DMS 273 (cell line): Measurements from ENCODE around the gene KCNC1.

ENCODE experiments used
- DNase-seq: peaks from one replicate; lab custom pipeline; 2025; ENCODE audit not compliant: unreplicated experiment; lab: John Stamatoyannopoulos, UW

The KCNC1 gene

GRCh38 chr11:17788084-17788483 is 53.5 kb downstream of the KCNC1 start:
- no peak for DNase-seq

GRCh38 chr11:17790453-17790852 is 55.9 kb downstream of the KCNC1 start:
- no peak for DNase-seq

- no peak for DNase-seq
Measured at GRCh38 chr11:17791144-17791543, 56.6 kb downstream of the KCNC1 start.

GRCh38 chr11:17792161-17792560 is 57.6 kb downstream of the KCNC1 start:
- no peak for DNase-seq

GRCh38 chr11:17793642-17794170 is 59.1 kb downstream of the KCNC1 start:
- DNase-seq: no peak

GRCh38 chr11:17794981-17795380 is 60.4 kb downstream of the KCNC1 start:
- DNase-seq: no peak

- DNase-seq: no peak
Measured at GRCh38 chr11:17796154-17796553, 61.6 kb downstream of the KCNC1 start.

GRCh38 chr11:17798253-17798652 is 63.7 kb downstream of the KCNC1 start:
- DNase-seq: no peak

- no peak for DNase-seq
Measured at GRCh38 chr11:17798716-17799115, 64.1 kb downstream of the KCNC1 start.

GRCh38 chr11:17799147-17799546 is 64.6 kb downstream of the KCNC1 start:
- DNase-seq: no peak

- no peak for DNase-seq
Measured at GRCh38 chr11:17801166-17801565, 66.6 kb downstream of the KCNC1 start.

- DNase-seq: peak; percentile 77
Measured at GRCh38 chr11:17802491-17802890, 67.9 kb downstream of the KCNC1 start.

GRCh38 chr11:17803754-17804334 is 69.3 kb downstream of the KCNC1 start:
- peak; percentile 35 for DNase-seq

GRCh38 chr11:17805043-17805442 is 70.5 kb downstream of the KCNC1 start:
- DNase-seq: no peak

GRCh38 chr11:17805873-17806272 is 71.3 kb downstream of the KCNC1 start:
- peak; percentile 15 for DNase-seq

- peak; percentile 67 for DNase-seq
Measured at GRCh38 chr11:17807034-17807433, 72.5 kb downstream of the KCNC1 start.

GRCh38 chr11:17810041-17810440 is 75.5 kb downstream of the KCNC1 start:
- DNase-seq: no peak

GRCh38 chr11:17810746-17811145 is 76.2 kb downstream of the KCNC1 start:
- DNase-seq: peak; percentile 18

GRCh38 chr11:17811352-17811751 is 76.8 kb downstream of the KCNC1 start:
- DNase-seq: no peak

- DNase-seq: peak; percentile 54
Measured at GRCh38 chr11:17812091-17812864, 77.7 kb downstream of the KCNC1 start.

- DNase-seq: no peak
Measured at GRCh38 chr11:17812865-17813187, 78.2 kb downstream of the KCNC1 start.

- DNase-seq: no peak
Measured at GRCh38 chr11:17813391-17814059, 78.9 kb downstream of the KCNC1 start.
